T-helper 2 cell treated with Interferon-gamma antibody and Interleukin-4, amounts not matched to agents 5 μg/mL and 100 μg/mL, for 36 hours (primary cell): ENCODE data around the gene CPT1B.
"Not testable (repeated sequence)": the region's sequence is repeated elsewhere in the genome, so short reads cannot be mapped to it uniquely, and the experiment has no call there.

Experiments used
- DNase-seq: peaks from one replicate; pipeline ENCODE4 v3.0.0; 2021; ENCODE audit warnings: low spot score
- H3K27ac Mint-ChIP-seq: one replicate; pipeline ENCODE4 v1.8.0; 2021; ENCODE audit warnings: mild to moderate bottlenecking, mixed read lengths
- H3K27me3 Mint-ChIP-seq: one replicate; pipeline ENCODE4 v1.8.0; 2021; ENCODE audit warnings: low read depth, mixed read lengths
- H3K36me3 Mint-ChIP-seq: one replicate; pipeline ENCODE4 v1.8.0; 2021; ENCODE audit warnings: low read depth, mixed read lengths
- H3K4me1 Mint-ChIP-seq: one replicate; pipeline ENCODE4 v1.8.0; 2021; ENCODE audit warnings: low read depth, mixed read lengths
- H3K4me3 Mint-ChIP-seq: one replicate; pipeline ENCODE4 v1.8.0; 2022; ENCODE audit warnings: mild to moderate bottlenecking, moderate library complexity, mixed read lengths
- H3K9me3 Mint-ChIP-seq: one replicate; pipeline ENCODE4 v1.8.0; 2021; ENCODE audit warnings: mixed read lengths

The CPT1B gene

GRCh38 chr22:50577987-50578775 lies at the start of gene CPT1B:
CPT1B (minus strand) TSS chr22:50578427; CDS start chr22:50577915, 512 bp downstream.
- Mint-ChIP-seq H3K9me3 (no peaks in the 10 kb centered on the region), H3K4me3 (peak within 1 kb of the TSS; percentile 6), H3K27ac (no peak within 1 kb of the TSS), H3K27me3 (no peaks in the 10 kb centered on the region), H3K4me1 (peaks cover 7% of the 10 kb centered on the region), H3K36me3 (peaks cover 27% of the 10 kb centered on the region)
- DNase-seq: no peak

GRCh38 chr22:50626850-50627641 lies 48.8 kb upstream of the CPT1B start:
- Mint-ChIP-seq H3K4me1 (peaks cover 24% of the 10 kb centered on the region), H3K9me3 (no peaks in the 10 kb centered on the region), H3K27me3 (no peaks in the 10 kb centered on the region), H3K36me3 (peaks cover 6% of the 10 kb centered on the region), H3K27ac (peak overlapping the region; percentile 82), H3K4me3 (peak overlapping the region; percentile 85)
- no peak for DNase-seq

DNA sequence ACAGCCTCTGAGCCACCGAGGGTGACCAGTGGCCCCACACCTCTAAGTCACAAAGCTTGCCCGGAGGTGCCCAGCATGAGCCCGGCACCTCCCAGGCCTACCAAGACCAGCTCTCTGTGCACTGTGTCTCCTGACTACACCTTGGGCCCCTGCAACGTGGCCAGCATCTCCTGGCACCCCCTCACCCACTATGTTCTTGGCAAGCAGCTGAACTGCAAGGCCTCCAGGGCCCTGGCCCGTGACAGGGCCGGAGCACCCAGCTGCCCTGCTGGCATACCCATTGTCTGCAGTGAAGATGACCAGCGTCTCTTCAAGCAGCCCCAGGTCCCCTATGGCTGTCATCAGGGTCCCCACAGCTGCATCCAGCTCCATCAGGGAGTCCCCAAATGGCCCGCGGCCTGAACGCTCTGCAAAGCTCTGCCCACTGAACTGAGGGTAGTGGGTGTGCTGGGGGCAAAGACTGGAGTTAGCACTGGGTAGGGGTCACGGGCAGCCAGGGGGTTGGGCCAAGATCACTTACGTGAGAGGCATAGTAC lies 48.2 kb upstream of the CPT1B start:
- no peaks in the 10 kb centered on the region for H3K27me3 Mint-ChIP-seq

DNA sequence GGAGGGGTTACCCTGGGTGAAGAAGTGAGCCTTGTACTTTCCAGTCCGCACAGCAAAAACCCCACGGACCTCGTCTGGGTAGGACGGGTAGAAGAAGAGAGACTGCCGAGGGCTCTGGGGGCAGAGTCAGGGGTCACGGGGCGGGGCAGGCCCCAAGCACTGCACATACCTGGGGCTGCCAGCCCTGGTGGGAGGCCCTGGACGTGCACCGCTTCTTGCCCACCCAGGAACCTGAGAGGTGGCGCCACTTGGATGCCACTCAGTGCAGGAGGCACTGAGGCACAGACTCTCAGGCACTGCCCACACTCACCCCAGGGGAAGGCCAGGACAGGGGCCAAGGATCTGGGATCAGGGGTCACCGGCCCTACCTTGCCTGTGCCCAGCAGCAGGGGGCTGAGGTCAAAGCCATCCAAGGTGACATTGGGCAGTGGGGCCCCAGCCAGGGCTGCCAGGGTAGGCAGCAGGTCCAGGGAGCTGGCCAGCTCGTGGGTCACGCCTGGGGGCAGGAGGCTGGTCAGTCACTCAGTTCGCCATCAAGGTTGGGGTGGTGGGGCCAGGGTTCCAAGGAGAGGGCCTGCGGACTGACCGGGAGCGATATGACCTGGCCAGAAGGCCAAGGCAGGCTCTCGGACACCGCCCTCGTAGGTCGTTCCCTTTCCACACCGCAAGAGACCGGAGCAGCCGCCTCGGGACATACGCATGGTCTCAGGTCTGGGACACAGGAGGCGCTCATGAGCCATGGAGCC lies 47.5 kb upstream of the CPT1B start:
- Mint-ChIP-seq H3K36me3 (peaks cover 6% of the 10 kb centered on the region), H3K27ac (no peak overlapping the region), H3K9me3 (no peaks in the 10 kb centered on the region), H3K27me3 (no peaks in the 10 kb centered on the region), H3K4me3 (no peak overlapping the region), H3K4me1 (peaks cover 37% of the 10 kb centered on the region)
- DNase-seq: no peak

More for the DNA sequence above, 48.2 kb upstream of the CPT1B start:
- DNase-seq: no peak
- Mint-ChIP-seq H3K4me3 (peak overlapping the region; percentile 76), H3K9me3 (no peaks in the 10 kb centered on the region), H3K27ac (peak overlapping the region; percentile 76), H3K36me3 (peaks cover 6% of the 10 kb centered on the region), H3K4me1 (peaks cover 30% of the 10 kb centered on the region)

DNA sequence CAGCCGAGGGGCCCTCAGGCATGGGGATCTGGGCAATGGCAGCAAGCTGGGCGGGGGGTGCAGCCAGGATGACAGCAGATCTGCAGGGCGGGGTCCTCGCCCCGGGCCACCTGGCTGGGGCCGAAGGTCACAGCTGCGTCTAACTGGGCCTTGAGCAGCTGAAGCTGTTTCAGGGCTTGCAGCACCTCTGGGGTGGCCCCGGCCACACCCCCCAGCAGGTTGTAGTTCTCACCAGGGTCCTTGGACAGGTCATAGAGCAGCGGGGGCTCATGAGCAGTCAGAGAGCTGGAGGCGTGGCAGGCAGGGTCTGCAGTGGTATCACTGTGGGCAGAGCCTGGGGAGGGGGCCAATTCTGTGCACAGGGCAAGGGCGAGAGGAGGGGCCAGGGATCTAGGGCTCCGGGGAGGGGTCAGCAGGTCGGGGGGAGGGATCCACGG lies 46.9 kb upstream of the CPT1B start:
- H3K27me3 Mint-ChIP-seq: no peaks in the 10 kb centered on the region
- peaks cover 6% of the 10 kb centered on the region for H3K36me3 Mint-ChIP-seq
- H3K4me3 Mint-ChIP-seq: no peak overlapping the region
- no peak for DNase-seq
- H3K9me3 Mint-ChIP-seq: no peaks in the 10 kb centered on the region
- H3K27ac Mint-ChIP-seq: no peak overlapping the region
- H3K4me1 Mint-ChIP-seq: peaks cover 41% of the 10 kb centered on the region

GRCh38 chr22:50624347-50625130 lies 46.3 kb upstream of the CPT1B start:
- no peak for DNase-seq
- H3K4me1 Mint-ChIP-seq: peaks cover 44% of the 10 kb centered on the region
- no peak overlapping the region for H3K27ac Mint-ChIP-seq
- H3K4me3 Mint-ChIP-seq: peak overlapping the region; percentile 1
- peaks cover 6% of the 10 kb centered on the region for H3K36me3 Mint-ChIP-seq
- no peaks in the 10 kb centered on the region for H3K27me3 Mint-ChIP-seq
- H3K9me3 Mint-ChIP-seq: no peaks in the 10 kb centered on the region

- Mint-ChIP-seq H3K27me3 (no peaks in the 10 kb centered on the region), H3K27ac (peak overlapping the region; percentile 97), H3K36me3 (peaks cover 6% of the 10 kb centered on the region), H3K4me3 (peak overlapping the region; percentile 88), H3K9me3 (no peaks in the 10 kb centered on the region), H3K4me1 (peaks cover 33% of the 10 kb centered on the region)
- no peak for DNase-seq
Observed at GRCh38 chr22:50622723-50623327, 44.6 kb upstream of the CPT1B start.

DNA sequence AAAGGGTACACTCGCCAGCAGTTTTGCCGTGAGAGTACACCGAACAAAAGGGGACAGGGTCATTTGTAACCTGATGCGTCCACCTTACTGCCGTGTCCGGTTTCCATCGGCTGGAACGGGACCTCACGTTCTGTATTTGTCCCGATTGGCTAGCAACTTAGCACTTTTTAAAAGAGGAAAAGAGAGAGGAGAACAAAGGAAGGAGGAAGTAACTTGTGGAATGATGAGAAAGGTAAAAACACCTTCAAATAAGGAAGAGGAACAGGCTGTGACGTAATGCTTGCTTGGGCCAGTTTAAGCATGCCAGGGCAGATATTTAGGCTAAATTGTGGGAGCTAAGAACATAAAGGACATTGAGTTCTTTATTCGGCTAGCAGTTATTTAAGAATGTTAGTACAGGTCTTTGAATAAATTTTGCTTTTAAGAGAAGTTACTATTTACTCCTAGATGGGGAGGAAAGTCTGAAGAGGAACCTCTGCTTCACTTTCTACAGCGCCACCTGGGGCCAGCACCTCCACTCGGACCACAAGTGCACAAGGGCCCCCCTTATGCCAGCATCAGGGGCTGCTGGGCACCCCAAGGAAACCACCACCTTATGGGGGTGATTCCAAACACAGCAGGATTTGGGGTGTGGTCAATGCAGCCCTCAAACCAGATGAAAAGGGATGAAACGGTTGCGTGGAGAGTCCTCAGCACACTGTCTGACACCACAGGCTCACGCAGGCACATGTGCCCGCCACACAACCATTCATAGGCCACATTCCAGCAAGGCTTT lies 43.9 kb upstream of the CPT1B start:
- Mint-ChIP-seq H3K27ac (peak overlapping the region; percentile 97), H3K36me3 (peaks cover 6% of the 10 kb centered on the region), H3K27me3 (no peaks in the 10 kb centered on the region), H3K9me3 (no peaks in the 10 kb centered on the region), H3K4me1 (peaks cover 33% of the 10 kb centered on the region), H3K4me3 (peak overlapping the region; percentile 88)
- DNase-seq: no peak

DNA sequence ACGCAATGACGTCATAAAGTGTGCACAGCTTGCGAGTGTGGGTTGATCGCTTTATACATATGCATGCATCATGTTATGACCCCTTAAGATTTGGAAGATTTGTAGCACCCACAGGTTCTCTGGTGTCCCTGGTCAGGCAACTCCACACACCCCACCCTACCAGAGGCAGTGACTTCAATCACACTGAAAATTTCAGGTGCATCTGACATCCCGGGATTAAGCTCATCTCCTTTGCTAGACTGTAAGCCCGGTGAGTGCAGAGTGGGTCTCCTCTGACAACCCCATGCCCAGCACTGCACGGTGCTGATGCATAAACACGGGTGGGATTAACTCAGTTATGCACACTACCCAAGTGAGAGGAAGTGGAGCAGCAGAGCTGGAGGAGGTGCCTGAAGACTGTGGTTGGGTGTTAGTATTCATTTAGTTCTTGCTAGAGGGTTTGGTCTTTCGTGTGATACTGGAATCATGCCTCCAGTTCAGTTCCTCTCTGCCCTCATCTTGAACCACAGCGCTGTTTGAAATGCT lies 43.2 kb upstream of the CPT1B start:
- peak overlapping the region; percentile 97 for H3K27ac Mint-ChIP-seq
- peaks cover 30% of the 10 kb centered on the region for H3K4me1 Mint-ChIP-seq
- peaks cover 6% of the 10 kb centered on the region for H3K36me3 Mint-ChIP-seq
- H3K4me3 Mint-ChIP-seq: peak overlapping the region; percentile 88
- no peaks in the 10 kb centered on the region for H3K9me3 Mint-ChIP-seq
- DNase-seq: peak; percentile 68
- no peaks in the 10 kb centered on the region for H3K27me3 Mint-ChIP-seq

- DNase-seq: peak; percentile 76
- Mint-ChIP-seq H3K4me1 (peaks cover 29% of the 10 kb centered on the region), H3K27me3 (no peaks in the 10 kb centered on the region), H3K4me3 (peak overlapping the region; percentile 88), H3K27ac (peak overlapping the region; percentile 97), H3K36me3 (peaks cover 6% of the 10 kb centered on the region), H3K9me3 (no peaks in the 10 kb centered on the region)
Observed at GRCh38 chr22:50620593-50621355, 42.5 kb upstream of the CPT1B start.

DNA sequence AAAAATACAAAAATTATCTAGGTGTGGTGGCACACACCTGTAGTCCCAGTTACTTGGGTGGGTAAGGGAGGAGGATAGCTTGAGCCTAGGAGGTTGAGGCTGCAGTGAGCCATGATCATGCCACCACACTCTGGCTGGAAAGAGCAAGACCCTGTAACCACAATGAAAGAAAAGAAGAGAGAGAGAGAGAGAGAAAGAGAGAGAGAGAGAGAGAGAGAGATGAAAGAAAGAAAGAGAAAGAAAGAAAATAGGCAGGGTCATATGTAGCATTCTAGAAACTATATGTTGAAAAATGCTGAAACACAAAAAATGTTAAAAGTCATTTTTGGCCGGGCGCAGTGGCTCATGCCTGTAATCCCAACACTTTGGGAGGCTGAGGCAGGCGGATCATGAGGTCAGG lies 36.1 kb upstream of the CPT1B start:
- not testable (repeated sequence) for H3K4me1 Mint-ChIP-seq, H3K27ac Mint-ChIP-seq

More for the DNA sequence above, 36.1 kb upstream of the CPT1B start:
- not testable (repeated sequence) for H3K36me3 Mint-ChIP-seq, H3K4me3 Mint-ChIP-seq, H3K27me3 Mint-ChIP-seq, DNase-seq, H3K9me3 Mint-ChIP-seq
